ENCODE measurements around the gene SLC2A11. TPM values are rescaled to one million over a fixed set of nuclear protein-coding genes. Genes with fewer than 3 reads are reported as not detected.

Gene SLC2A11
- total RNA-seq, 4 donors from 2014 or later, result 6.9 to 28.9 (median 13.4) TPM

DNA sequence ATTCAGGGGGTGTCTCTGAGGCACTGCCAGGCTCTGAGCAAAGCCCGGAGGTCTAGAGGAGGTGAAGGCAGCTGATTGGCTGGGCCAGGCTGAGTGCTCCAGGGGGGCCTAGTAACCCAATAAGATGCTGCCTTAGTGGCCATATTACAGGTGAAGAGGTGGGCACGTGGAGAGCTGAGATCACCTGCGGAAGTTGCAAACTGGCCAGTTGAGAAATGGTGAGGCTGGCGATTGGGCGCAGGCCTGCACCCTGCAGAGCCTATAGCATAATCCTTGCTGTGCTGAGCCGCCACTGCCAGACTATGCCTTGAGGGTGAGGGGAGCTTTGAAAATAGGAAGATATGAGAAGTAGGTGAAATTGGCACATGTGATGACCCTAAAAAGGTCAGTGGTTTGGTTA lies 40.5 kb upstream of the SLC2A11 start:
- no peaks in the 10 kb centered on the region for H3K4me1 ChIP-seq
- no peak for TF ChIP-seq CTCF (IDR thresholded peaks at IDR 0.05)
- no peak for TF ChIP-seq POLR2A (IDR thresholded peaks at IDR 0.05)
- no peak for TF ChIP-seq EP300 (IDR thresholded peaks at IDR 0.05)

DNA sequence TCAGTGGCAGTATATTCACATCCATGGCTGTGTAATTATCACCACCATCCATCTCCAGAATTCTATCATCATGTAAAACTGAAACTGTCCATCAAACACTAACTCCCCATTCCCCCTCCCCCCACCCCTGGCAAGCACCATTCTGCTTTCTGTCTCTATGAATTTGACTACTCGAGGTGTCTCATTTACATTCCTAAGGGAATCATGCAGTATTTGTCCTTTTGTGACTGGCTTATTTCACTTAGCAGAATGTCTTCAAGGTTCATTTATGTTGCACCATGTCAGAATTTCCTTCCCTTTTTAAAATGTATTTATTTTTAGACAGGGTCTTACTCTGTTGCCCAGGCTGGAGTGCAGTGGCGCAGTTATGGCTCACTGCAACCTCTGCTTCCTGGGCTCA lies 39.1 kb upstream of the SLC2A11 start:
- TF ChIP-seq POLR2A (IDR thresholded peaks at IDR 0.05) (no peak), EP300 (IDR thresholded peaks at IDR 0.05) (no peak), CTCF (IDR thresholded peaks at IDR 0.05) (no peak)
- Histone ChIP-seq H3K9me3 (no peaks in the 10 kb centered on the region), H3K36me3 (peaks cover 0 to 89% (median 8%) of the 10 kb centered on the region in 3 donors), H3K27ac (no peak overlapping the region), H3K27me3 (no peaks in the 10 kb centered on the region), H3K4me3 (no peak overlapping the region), H3K4me1 (peaks cover 0 to 6% (median 0%) of the 10 kb centered on the region in 4 donors)
- 88% methylated on average over 2 of the region's 2 CpGs for WGBS, 2 donors
- no peak for DNase-seq (ENCODE audit: low spot score in 2 of 2)

More for the DNA sequence above, 40.5 kb upstream of the SLC2A11 start:
- H3K27me3 ChIP-seq, result no peaks in the 10 kb centered on the region
- H3K4me3 ChIP-seq, result no peak overlapping the region
- H3K27ac ChIP-seq, result no peak overlapping the region
- no peak for DNase-seq (ENCODE audit: low spot score in 2 of 2)
- H3K9me3 ChIP-seq, result no peaks in the 10 kb centered on the region
- H3K36me3 ChIP-seq, result peaks cover 0 to 83% (median 8%) of the 10 kb centered on the region in 3 donors
- 91 to 92% methylated on average over 6 of the region's 6 CpGs for WGBS, 2 donors

DNA sequence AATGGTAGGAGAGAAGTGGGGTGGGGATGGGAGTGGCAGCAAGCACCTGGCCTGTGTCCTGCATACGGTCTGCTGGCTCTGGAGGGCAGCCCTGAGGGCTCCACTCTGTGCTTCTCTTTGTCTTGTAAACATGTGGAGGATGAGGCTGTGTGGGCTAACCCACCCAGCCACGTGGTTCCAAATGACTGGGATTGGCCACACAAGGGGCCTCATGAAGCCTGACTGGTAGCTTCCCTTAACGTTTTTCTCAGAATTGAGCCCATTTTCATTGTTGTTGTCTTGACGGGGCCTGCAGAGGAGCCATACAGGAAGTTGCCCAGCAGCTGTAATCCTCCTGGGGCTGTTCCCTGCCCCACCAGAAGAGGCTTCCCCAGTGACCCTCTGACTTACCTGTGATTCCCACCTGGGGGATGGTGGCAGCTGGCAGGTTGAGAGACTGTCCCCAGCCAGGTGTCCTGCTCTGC lies 36.9 kb upstream of the SLC2A11 start:
- H3K36me3 ChIP-seq, result peaks cover 0 to 99% (median 13%) of the 10 kb centered on the region in 3 donors
- no peak for DNase-seq (ENCODE audit: low spot score in 2 of 2)

DNA sequence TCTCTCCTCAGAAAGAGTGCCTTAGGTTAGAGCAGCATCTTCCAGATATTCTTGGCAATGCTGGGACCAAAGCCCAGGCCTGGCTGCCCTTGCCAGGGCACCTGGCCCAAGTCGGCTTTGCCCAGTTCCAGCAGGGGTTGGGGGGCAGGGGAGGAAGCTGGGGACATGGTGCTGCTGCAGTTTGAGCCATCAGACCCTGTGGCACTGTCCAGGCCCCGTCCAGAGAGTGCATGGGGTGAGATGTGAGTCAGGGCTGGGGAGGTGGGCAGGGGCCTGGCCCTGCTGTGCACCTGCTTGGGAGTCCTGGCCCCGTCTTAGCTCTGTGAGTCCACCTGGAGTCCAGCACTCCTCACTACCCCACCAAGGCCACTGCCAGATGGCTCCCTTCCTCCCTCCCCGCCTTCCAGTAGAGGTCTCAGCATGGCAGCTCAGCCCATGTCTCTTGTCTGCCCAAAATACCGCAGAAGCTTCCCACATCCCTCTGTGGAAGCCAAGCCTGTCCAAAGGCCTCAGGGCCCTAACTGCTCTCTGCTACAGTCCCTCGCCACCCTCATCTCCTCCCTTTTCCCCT lies 35.5 kb upstream of the SLC2A11 start:
- WGBS, 2 donors, result 86 to 94% methylated on average over 5 to 6 of the region's 6 CpGs
- H3K27ac ChIP-seq, result no peak overlapping the region
- H3K9me3 ChIP-seq, result no peaks in the 10 kb centered on the region
- TF ChIP-seq POLR2A (IDR thresholded peaks at IDR 0.05), result no peak
- TF ChIP-seq EP300 (IDR thresholded peaks at IDR 0.05), result no peak
- TF ChIP-seq CTCF (IDR thresholded peaks at IDR 0.05), result no peak
- peaks cover 0 to 11% (median 0%) of the 10 kb centered on the region in 4 donors for H3K4me1 ChIP-seq
- DNase-seq (ENCODE audit: low spot score in 2 of 2), result no peak
- H3K4me3 ChIP-seq, result no peak overlapping the region
- H3K36me3 ChIP-seq, result peaks cover 0 to 99% (median 12%) of the 10 kb centered on the region in 3 donors
- H3K27me3 ChIP-seq, result no peaks in the 10 kb centered on the region

More for the DNA sequence above, 36.9 kb upstream of the SLC2A11 start:
- Histone ChIP-seq H3K27me3 (no peaks in the 10 kb centered on the region), H3K27ac (no peak overlapping the region), H3K4me3 (no peak overlapping the region), H3K9me3 (no peaks in the 10 kb centered on the region), H3K4me1 (peaks cover 0 to 6% (median 0%) of the 10 kb centered on the region in 4 donors)
- TF ChIP-seq POLR2A (IDR thresholded peaks at IDR 0.05), result no peak
- no peak for TF ChIP-seq CTCF (IDR thresholded peaks at IDR 0.05)
- TF ChIP-seq EP300 (IDR thresholded peaks at IDR 0.05), result no peak
- WGBS, 2 donors, result 38 to 64% methylated on average over 4 of the region's 4 CpGs

- WGBS, 2 donors, result 56 to 64% methylated on average over 14 of the region's 14 CpGs
- DNase-seq (ENCODE audit: low spot score in 2 of 2), result no peak
- no peak for TF ChIP-seq CTCF (IDR thresholded peaks at IDR 0.05)
- no peak overlapping the region for H3K4me3 ChIP-seq
- H3K9me3 ChIP-seq, result no peaks in the 10 kb centered on the region
- no peak overlapping the region for H3K27ac ChIP-seq
- peaks cover 0 to 13% (median 0%) of the 10 kb centered on the region in 4 donors for H3K4me1 ChIP-seq
- peaks cover 0 to 99% (median 12%) of the 10 kb centered on the region in 3 donors for H3K36me3 ChIP-seq
- no peaks in the 10 kb centered on the region for H3K27me3 ChIP-seq
These were observed 34.3 kb upstream of the SLC2A11 start for GRCh38 chr22:23823331-23823791.
